Measurements from ENCODE around the gene TMEM114.

TMEM114 gene

GRCh38 chr16:8547762-8548161, 42.5 kb downstream of the TMEM114 start:
- DNase-seq: no peak

DNA sequence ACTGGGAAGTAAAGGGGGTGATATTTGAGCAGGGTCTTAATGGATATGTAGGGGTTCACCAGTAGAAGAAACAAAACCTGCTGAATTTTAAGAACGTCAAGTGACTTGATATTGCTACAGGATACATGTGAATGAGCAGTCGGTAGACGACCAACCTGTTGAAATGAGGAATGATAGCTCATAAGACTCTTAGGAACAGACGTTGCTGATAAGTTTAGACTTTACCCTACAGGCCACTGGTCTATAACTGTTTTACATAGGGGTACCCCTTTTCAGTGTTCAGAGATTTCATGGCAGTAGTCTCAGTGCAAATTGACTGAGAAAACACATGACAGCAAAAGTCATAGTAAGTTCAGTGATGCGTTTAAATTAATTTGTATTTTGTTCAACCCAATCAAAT, 45.9 kb downstream of the TMEM114 start:
- no peak for DNase-seq

DNA sequence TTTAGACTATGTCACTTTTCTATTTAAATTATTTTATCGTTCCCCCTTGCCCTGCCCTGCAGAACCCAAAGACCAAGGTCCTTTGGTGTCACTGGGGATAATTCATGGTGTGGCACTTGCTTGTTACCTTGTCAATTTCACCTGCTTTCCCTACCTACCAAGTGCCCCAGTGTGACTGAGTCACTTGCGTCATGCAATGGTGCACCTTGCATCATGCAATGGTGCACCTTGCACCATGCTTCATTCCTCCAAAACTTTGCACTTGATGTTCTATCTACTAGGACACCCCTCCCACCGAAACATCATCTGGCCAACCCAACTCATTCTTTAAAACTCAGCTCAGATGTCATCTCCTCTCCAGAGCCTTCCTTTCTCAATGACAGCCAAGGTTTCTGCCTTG, 47.1 kb downstream of the TMEM114 start:
- no peak for DNase-seq

DNA sequence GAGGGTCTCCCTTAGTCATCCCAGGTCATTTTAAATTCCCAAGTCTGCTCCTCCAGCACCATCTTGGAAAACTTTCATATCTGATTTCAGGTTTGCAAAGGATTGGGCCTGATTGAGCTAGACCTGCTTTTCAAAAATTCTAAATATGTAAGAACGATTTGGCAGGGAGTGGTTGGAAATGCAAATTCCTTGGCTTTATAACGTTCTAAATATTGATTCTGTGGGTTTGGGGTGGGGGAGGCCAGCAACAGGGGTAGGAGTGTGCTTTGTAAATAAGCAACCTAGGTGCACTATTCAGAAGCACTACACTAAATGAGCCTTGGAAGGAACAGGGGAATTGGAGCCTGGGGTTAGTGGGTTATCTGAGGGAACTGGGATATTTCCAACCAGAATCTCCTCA, 47.9 kb downstream of the TMEM114 start:
- no peak for DNase-seq

- DNase-seq: no peak
These were observed 48.4 kb downstream of the TMEM114 start for GRCh38 chr16:8541868-8542267.

DNA sequence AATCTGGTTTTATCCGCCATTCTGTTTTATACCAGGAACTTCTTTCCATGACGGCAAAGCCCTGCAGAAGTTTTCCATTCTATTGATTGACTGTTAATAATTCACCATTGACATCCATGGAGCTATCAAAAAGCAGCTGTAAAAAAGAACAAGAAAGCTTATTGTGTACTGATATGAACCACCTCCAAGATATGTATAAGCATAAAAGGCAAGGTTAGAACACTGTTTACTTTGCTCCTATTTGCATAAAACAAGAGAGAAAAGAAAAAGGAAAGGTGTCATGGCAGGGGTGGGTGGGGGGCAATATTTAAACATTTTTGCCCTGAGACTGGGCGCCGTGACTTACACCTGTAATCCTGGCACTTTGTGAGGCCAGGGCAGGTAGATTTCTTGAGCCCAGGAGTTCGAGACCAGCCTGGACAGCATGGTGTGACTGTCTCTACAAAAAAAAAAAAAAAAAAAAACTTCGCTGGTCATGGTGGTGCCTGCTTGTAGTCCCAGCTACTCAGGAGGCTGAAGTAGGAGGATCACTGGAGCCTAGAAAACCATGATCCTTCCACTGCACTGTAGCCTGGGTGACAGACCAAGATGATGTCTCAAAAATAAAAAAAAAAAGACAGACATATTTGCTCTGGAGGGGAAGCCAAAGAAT, 52.5 kb downstream of the TMEM114 start:
- no peak for DNase-seq

GRCh38 chr16:8533509-8533908, 56.8 kb downstream of the TMEM114 start:
- no peak for DNase-seq

DNA sequence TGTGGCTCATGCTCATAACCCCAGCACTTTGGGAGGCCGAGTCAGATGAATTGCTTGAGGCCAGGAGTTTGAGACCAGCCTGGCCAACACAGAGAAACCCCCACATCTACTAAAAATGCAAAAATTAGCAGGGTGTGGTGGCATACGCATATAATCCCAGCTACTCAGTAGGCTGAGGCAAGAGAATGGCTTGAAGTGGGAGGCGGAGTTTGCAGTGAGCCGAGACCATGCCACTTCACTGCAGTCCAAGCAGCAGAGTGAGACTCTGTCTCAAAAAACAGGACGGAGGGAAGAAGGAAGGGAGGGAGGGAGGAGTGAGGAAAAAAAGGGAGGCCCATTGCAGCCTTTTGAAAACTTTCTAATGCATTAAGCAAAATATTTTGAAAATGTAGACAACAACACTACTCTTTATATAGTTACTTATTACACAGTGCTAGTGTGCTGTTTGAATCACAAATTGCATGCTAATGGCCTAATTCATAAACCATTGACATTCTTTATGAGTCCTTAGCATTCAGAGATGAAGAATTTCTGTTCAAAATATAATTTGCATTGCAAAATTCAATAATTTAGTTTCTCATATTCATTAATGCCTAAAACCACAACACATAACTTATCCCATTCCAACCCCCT, 59.4 kb downstream of the TMEM114 start:
- DNase-seq: no peak

- DNase-seq: no peak
These were observed 61.8 kb downstream of the TMEM114 start for GRCh38 chr16:8528471-8528870.

DNA sequence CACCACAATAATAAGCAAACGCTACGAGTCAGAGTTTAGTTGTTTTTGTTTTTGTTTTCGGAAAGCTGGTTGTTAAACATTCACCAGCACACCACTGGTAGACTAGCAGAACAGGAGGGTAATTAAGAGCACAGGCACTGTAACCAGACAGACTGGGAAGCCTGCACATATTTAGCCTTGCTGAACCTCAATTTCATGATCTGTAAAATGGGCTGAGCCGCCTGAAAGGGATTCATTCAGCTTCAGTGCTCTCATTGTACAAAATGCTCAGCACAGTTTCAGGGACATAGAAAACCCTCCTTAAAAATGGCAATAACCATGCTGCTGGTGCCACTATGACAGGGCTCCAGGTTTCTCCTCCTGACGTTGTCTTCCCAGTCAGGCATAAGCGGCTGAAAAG, 66.4 kb downstream of the TMEM114 start:
- no peak for DNase-seq

GRCh38 chr16:8522757-8523156, 67.6 kb downstream of the TMEM114 start:
- DNase-seq: no peak

DNA sequence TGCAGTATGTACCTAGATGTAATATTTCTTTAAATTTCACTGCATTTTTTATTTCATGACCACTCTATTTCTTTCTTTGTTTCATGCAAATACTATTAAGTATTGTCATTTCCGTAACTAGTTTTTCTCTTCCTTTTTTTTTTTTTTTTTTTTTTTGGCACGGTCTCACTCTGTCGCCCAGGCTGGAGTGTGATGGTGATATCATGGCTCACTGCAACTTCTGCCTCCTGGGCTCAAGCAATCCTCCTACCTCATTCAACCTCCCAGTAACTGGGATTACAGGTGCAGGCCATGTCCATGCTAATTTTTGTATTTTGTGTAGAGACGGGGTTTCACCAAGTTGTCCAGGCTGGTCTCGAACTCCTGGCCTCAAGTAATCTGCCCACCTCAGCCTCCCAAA, 70.7 kb downstream of the TMEM114 start:
- no peak for DNase-seq

Measured in hematopoietic multipotent progenitor cell treated with erythropoietin and hydrocortisone succinate and interleukin-3 and kit ligand, for 6 days (in vitro differentiated cells).